HepG2 (cell line): ENCODE data around the gene PYCR2. TPM values are rescaled to one million over a fixed set of nuclear protein-coding genes. Genes with fewer than 3 reads are reported as not detected.

Source experiments
- CHCHD3 ChIP-seq: sonication (generic); formaldehyde crosslinking; IDR thresholded peaks from 2 replicates; pipeline ENCODE4 v1.8.0; 2022; ENCODE audit warnings: mild to moderate bottlenecking, missing genetic modification reagents, moderate library complexity
- CSRNP2 ChIP-seq: sonication (generic); formaldehyde crosslinking; conservative IDR thresholded peaks from 2 replicates; pipeline ENCODE4 v1.8.0; 2022; ENCODE audit warnings: low read depth, missing genetic modification reagents
- HES4 ChIP-seq: sonication (generic); formaldehyde crosslinking; IDR thresholded peaks from 2 replicates; pipeline ENCODE4 v1.9.0; 2021; ENCODE audit warnings: mild to moderate bottlenecking, missing genetic modification reagents, borderline replicate concordance
- HNF4A ChIP-seq: sonication (generic); formaldehyde crosslinking; IDR thresholded peaks from 2 replicates; pipeline ENCODE4 v1.4.0; 2020; ENCODE audit warnings: missing genetic modification reagents
- HOXA3 ChIP-seq: sonication (generic); formaldehyde crosslinking; IDR thresholded peaks from 2 replicates; pipeline ENCODE4 v1.5.0; 2020; ENCODE audit warnings: missing genetic modification reagents
- KAT7 ChIP-seq: IDR thresholded peaks from 2 replicates; pipeline ENCODE4 v1.6.1; 2018; ENCODE audit warnings: borderline replicate concordance, missing compliant biosample characterization
- RBM39 ChIP-seq: fragments of 200-400 bp; formaldehyde crosslinking; IDR thresholded peaks from one replicate; pipeline ENCODE4 v1.6.1; 2018; ENCODE audit warnings: antibody characterized with exemption, mild to moderate bottlenecking, low read depth, low read length; ENCODE audit not compliant: poor library complexity, severe bottlenecking
- RORA ChIP-seq: sonication (generic); formaldehyde crosslinking; IDR thresholded peaks from 2 replicates; pipeline ENCODE4 v1.5.0; 2020; ENCODE audit warnings: mild to moderate bottlenecking, missing genetic modification reagents, moderate library complexity
- ZBTB42 ChIP-seq: sonication (generic); formaldehyde crosslinking; IDR thresholded peaks from 2 replicates; pipeline ENCODE4 v1.5.0; 2020; ENCODE audit warnings: mild to moderate bottlenecking, missing genetic modification reagents
- ZEB1 ChIP-seq: IDR thresholded peaks from 2 replicates; pipeline ENCODE4 v1.6.1; 2012; ENCODE audit warnings: mild to moderate bottlenecking, low read depth, inconsistent platforms; ENCODE audit not compliant: insufficient replicate concordance
- ZNF337 ChIP-seq: sonication (generic); formaldehyde crosslinking; IDR thresholded peaks from 2 replicates; pipeline ENCODE4 v1.5.1; 2020; ENCODE audit warnings: missing genetic modification reagents, low read depth, mild to moderate bottlenecking, borderline replicate concordance
- ZNF746 ChIP-seq: sonication (generic); formaldehyde crosslinking; IDR thresholded peaks from 2 replicates; pipeline ENCODE4 v1.8.0; 2022; ENCODE audit warnings: mild to moderate bottlenecking, missing genetic modification reagents
- ZNF776 ChIP-seq: sonication (generic); formaldehyde crosslinking; IDR thresholded peaks from 2 replicates; pipeline ENCODE4 v1.4.0; 2020; ENCODE audit warnings: mild to moderate bottlenecking, missing genetic modification reagents
- polyA plus RNA-seq, 8 experiments: library from polyadenylated mRNA; depleted of rRNA in 3 of 8; stranded (reverse) in 7 of 8; unstranded in 1 of 8; fragments of >200 nt; fragmentation: Illumina TruSeq in 4 of 8; extraction: Trizol in 4 of 8; gene quantifications; 2 replicates each; pipeline versions ENCODE4 v1.2.1 to v1.2.3, GENCODE V29; 2011 to 2016; ENCODE audit warnings: low read depth in 4 of 8, missing spikeins in 1 of 8, mixed read lengths in 1 of 8; ENCODE audit not compliant: insufficient read depth in 1 of 8
- total RNA-seq, 5 experiments: library from RNA; depleted of rRNA; stranded (reverse); fragments of >200 nt; fragmentation: Illumina TruSeq; extraction: Trizol; gene quantifications; 2 replicates each; pipeline ENCODE4 v1.2.3, GENCODE V29; 2016; ENCODE audit warnings: low read depth in 1 of 5
- TF ChIP-seq, protein P1 (sequence below): sonication (generic); formaldehyde crosslinking; IDR thresholded peaks from 2 replicates; pipeline ENCODE4 v1.9.0; 2021; ENCODE audit warnings: missing genetic modification reagents, borderline replicate concordance
- TF ChIP-seq, protein P2 (sequence below), 2 experiments: sonication (generic) in 1 of 2; formaldehyde crosslinking in 1 of 2; IDR thresholded peaks; 2 replicates each; pipeline versions ENCODE4 v1.6.1 to v1.9.0; 2014 to 2022; ENCODE audit warnings: antibody characterized with exemption in 1 of 2, borderline replicate concordance in 1 of 2, inconsistent platforms in 1 of 2, low read depth in 1 of 2, missing genetic modification reagents in 1 of 2

The PYCR2 gene
- total and polyA plus RNA-seq, 2 of the 13 experiments (the other 11 are each of a cell fraction or from before 2014, with no cell fraction given), result 47.2 to 47.8 TPM

DNA sequence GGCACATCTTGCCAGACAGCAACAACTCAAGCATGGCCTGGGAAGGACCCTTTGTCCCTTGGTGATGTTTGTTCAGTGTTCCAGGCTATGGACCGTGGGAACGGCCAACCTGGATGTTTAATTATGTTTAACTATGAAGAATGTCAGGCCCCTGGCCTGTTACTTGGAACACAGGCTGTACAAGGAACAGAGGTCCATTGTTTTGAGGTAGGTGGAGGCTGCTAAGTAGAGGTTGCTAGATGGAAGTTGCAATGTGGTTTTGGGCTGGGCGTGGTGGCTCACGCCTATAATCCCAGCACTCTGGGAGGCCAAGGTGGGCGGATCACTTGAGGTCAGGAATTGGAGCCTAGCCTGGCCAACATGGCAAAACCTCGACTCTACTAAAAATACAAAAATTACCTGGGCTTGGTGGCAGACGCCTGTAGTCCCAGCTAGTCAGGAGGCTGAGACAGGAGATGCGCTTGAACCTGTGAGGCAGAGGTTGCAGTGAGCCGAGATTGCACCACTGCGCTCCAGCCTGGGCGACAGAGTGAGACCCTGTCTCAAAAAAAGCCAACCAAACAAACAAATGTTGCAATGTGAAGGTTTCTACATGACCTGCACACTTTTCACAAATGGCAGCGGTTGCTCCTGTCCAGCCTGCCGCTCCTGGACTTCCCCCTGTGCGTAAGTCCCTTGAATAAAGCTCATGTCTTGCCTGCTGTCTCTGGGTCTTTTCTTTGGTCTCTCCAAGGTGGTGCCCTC lies 32.6 kb downstream of the PYCR2 start (continued):
- TF ChIP-seq, protein P1, sequence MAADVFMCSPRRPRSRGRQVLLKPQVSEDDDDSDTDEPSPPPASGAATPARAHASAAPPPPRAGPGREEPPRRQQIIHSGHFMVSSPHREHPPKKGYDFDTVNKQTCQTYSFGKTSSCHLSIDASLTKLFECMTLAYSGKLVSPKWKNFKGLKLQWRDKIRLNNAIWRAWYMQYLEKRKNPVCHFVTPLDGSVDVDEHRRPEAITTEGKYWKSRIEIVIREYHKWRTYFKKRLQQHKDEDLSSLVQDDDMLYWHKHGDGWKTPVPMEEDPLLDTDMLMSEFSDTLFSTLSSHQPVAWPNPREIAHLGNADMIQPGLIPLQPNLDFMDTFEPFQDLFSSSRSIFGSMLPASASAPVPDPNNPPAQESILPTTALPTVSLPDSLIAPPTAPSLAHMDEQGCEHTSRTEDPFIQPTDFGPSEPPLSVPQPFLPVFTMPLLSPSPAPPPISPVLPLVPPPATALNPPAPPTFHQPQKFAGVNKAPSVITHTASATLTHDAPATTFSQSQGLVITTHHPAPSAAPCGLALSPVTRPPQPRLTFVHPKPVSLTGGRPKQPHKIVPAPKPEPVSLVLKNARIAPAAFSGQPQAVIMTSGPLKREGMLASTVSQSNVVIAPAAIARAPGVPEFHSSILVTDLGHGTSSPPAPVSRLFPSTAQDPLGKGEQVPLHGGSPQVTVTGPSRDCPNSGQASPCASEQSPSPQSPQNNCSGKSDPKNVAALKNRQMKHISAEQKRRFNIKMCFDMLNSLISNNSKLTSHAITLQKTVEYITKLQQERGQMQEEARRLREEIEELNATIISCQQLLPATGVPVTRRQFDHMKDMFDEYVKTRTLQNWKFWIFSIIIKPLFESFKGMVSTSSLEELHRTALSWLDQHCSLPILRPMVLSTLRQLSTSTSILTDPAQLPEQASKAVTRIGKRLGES (CRISPR knock-in tag), result no peak
- TF ChIP-seq ZEB1 (no peak), ZNF746 (CRISPR knock-in tag) (no peak), HNF4A (CRISPR knock-in tag) (0 out of 2 replicates have a peak, but pooled peaks have one; percentile 6), RBM39 (no peak), HOXA3 (no peak), ZNF776 (no peak), CSRNP2 (CRISPR knock-in tag) (no peak), ZBTB42 (CRISPR knock-in tag) (no peak), ZNF337 (CRISPR knock-in tag) (no peak), RORA (CRISPR knock-in tag) (no peak), KAT7 (no peak; the same call in 1 of the 2 replicates), CHCHD3 (no peak), HES4 (CRISPR knock-in tag) (no peak)
- TF ChIP-seq, protein P2, sequence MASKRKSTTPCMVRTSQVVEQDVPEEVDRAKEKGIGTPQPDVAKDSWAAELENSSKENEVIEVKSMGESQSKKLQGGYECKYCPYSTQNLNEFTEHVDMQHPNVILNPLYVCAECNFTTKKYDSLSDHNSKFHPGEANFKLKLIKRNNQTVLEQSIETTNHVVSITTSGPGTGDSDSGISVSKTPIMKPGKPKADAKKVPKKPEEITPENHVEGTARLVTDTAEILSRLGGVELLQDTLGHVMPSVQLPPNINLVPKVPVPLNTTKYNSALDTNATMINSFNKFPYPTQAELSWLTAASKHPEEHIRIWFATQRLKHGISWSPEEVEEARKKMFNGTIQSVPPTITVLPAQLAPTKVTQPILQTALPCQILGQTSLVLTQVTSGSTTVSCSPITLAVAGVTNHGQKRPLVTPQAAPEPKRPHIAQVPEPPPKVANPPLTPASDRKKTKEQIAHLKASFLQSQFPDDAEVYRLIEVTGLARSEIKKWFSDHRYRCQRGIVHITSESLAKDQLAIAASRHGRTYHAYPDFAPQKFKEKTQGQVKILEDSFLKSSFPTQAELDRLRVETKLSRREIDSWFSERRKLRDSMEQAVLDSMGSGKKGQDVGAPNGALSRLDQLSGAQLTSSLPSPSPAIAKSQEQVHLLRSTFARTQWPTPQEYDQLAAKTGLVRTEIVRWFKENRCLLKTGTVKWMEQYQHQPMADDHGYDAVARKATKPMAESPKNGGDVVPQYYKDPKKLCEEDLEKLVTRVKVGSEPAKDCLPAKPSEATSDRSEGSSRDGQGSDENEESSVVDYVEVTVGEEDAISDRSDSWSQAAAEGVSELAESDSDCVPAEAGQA (IDR thresholded peaks at IDR 0.05; ENCODE audit: low read depth), result no peak
- TF ChIP-seq, protein P2 (CRISPR knock-in tag; IDR thresholded peaks at IDR 0.05; ENCODE audit: borderline replicate concordance), result no peak
